ENCODE results near the gene DCDC2B. TPM values are rescaled to one million over a fixed set of nuclear protein-coding genes. Genes with fewer than 3 reads are reported as not detected.

DCDC2B gene
- total RNA-seq, 2 experiments from 2014 or later: 0.17 to 0.22 TPM

DNA sequence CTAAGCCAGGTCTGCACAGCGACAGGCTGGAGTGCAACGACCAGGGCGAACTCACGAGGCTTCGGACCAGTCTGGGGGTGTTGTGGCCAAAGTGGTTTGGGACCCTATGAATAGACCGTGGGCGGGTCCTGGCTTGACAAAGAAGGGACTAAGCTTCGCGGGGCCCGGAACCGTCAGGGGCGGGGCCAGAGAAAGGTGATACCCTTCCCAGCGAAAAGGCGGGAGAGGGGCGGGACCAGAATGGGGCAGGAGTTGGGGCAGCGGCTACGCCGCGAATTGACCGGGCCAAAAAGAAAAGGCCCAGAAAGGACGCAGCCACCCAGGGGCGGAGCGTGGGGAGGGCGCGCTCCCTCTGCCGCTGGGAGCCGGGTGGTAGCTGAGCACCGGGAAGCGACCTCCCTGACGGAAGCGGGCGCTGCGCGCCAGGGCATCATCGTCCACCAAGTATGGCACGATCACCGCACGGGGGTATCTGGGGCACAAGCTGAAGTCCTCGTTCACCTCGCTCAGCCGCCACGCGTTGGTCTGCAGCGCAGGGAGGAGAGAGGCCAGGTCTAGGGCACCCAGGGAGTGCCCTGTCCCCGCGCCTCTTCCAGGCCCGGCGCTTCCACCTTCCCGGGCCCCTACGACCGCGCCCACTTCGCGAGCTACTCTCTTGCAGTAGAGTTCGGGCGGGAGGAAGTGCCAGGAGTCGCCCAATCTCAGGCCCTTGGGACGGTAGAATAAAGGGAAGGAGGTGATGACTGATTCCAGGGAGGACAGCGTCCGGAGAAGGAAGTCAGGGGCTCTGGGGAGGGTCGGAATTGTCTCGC, 31.5 kb downstream of the DCDC2B start:
- POLR2A ChIA-PET: interaction anchor here (0.6 to 6.5 kb wide), 21 partner anchors 10 to 168 kb away, joined by 3 to 69 read pairs (median 5); partner anchors contain the start of genes EIF3I, HDAC1, IQCC and LCK
- H3K4me1 Mint-ChIP-seq: peaks cover 14% of the 10 kb centered on the region
- peak; percentile 66 for DNase-seq

DNA sequence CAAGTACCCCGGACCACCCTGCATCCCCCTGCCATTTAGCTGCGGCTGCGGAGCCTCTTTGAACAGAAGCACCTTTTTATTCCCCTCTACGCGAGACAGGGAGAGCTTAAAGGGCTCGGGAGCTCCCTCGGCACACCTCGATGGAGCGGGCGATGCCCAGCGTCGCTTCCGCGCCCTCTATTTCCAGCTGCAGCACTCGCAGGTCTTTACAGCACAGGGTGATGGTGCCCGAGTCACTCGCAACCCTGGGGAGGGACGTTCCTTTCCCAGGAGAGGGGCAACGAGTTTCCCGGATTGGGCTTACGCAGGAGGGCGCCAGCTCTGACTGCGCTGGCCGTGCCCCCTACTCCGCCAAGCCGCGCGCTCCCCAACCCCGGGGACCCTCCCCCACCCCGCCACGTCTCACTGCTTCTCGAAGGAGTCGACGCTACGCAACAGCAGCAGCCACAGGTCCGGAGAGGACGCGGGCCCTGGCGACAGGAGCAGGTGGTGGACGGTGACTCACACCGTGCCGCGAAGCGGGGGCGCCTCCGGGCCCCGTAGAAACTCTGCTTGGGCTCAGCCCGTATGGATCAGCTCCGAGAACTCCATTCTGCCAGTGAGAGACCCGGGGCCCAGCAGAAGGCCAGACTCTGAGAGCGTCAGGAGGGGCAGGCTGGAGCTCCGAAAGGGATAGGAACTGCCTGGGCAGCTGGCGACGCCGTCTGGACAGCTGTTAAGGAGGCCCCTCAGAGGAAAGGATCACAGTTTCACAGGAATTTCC, 32.3 kb downstream of the DCDC2B start:
- DNase-seq (peak; percentile 63), ATAC-seq (ENCODE audit: low read depth) (peak; percentile 65)
- POLR2A ChIA-PET: interaction anchor here (0.5 to 6.5 kb wide), 22 partner anchors 9 to 168 kb away, joined by 3 to 69 read pairs (median 5); partner anchors contain the start of genes EIF3I, HDAC1, IQCC and LCK
- Mint-ChIP-seq H3K27ac (peak overlapping the region; percentile 79), H3K4me3 (peak overlapping the region; percentile 84), H3K9me3 (no peaks in the 10 kb centered on the region), H3K27me3 (no peaks in the 10 kb centered on the region), H3K4me1 (peaks cover 15% of the 10 kb centered on the region), H3K36me3 (no peaks in the 10 kb centered on the region)

More for the DNA sequence above, 31.5 kb downstream of the DCDC2B start:
- peak overlapping the region; percentile 79 for H3K27ac Mint-ChIP-seq
- peak; percentile 59 for ATAC-seq (ENCODE audit: low read depth)
- no peaks in the 10 kb centered on the region for H3K36me3 Mint-ChIP-seq
- H3K4me3 Mint-ChIP-seq: peak overlapping the region; percentile 84
- no peaks in the 10 kb centered on the region for H3K9me3 Mint-ChIP-seq
- H3K27me3 Mint-ChIP-seq: no peaks in the 10 kb centered on the region

DNA sequence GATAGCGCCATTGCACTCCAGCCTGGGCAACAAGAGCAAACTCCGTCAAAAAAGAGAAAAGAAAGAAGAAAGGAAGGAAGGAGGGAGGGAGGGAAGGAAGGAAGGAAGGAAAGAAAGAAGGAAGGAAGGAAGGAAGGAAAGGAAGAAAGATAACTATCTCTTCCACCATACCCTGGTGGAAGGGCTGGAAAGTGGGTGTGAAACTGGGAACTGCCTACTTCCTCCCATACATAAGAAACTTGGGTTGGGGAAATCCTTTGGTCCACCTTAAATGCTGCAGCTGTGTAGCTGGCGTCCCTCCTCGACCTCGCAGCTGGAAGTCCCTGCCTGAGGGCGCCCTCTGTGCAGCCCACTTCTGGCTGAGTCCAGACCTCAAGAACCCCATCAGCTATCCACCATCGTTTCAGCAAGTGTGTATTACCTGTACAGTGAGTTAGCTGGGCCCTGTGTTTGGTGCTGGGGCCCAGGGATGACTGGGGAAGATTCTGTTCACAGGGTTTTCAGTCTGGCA, 33.5 kb downstream of the DCDC2B start:
- no peak for ATAC-seq (ENCODE audit: low read depth)
- Mint-ChIP-seq H3K9me3 (no peaks in the 10 kb centered on the region), H3K4me3 (peak overlapping the region; percentile 6), H3K27me3 (no peaks in the 10 kb centered on the region), H3K4me1 (peaks cover 25% of the 10 kb centered on the region), H3K27ac (no peak overlapping the region), H3K36me3 (no peaks in the 10 kb centered on the region)
- no peak for DNase-seq
- POLR2A ChIA-PET: interaction anchor here (0.6 to 6.5 kb wide), 9 partner anchors 8 to 89 kb away, joined by 3 to 69 read pairs (median 3); partner anchors contain the start of genes CCDC28B and LCK

DNA sequence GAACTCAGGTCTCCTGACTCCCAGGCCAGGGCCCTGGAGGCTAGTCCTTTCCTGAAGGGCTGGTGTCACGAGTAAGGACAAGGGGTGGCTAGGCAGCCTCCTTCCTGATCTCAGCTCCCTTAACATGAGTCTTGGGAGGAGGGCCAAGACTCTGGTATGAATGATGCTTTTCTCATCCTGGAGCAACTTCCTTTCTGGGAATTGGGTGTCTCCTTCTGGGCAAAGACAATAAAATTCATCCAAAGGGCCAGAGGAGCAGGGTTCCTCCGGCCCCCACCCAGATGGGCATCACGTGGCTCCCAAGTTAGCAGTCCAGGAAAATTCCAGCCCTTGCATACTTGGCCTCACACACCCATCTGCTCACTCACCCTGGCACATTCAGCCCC, 38.0 kb downstream of the DCDC2B start, which contains the start of gene FAM167B:
FAM167B (plus strand) TSS at position 335 of the 386 bp plus-strand sequence. CDS start 200 bp downstream, outside the sequence.
- no peak for DNase-seq
- ATAC-seq (ENCODE audit: low read depth): no peak
- peak within 1 kb of the TSS; percentile 86 for H3K4me3 Mint-ChIP-seq
- H3K4me1 Mint-ChIP-seq: peaks cover 46% of the 10 kb centered on the region
- POLR2A ChIA-PET: interaction anchor here (1.8 kb wide), 1 partner anchor 41 kb away, joined by 6 read pairs; the partner anchor contains the start of gene IQCC
- no peaks in the 10 kb centered on the region for H3K9me3 Mint-ChIP-seq
- H3K27me3 Mint-ChIP-seq: no peaks in the 10 kb centered on the region
- peaks cover 8% of the 10 kb centered on the region for H3K36me3 Mint-ChIP-seq
- peak within 1 kb of the TSS; percentile 99 for H3K27ac Mint-ChIP-seq

DNA sequence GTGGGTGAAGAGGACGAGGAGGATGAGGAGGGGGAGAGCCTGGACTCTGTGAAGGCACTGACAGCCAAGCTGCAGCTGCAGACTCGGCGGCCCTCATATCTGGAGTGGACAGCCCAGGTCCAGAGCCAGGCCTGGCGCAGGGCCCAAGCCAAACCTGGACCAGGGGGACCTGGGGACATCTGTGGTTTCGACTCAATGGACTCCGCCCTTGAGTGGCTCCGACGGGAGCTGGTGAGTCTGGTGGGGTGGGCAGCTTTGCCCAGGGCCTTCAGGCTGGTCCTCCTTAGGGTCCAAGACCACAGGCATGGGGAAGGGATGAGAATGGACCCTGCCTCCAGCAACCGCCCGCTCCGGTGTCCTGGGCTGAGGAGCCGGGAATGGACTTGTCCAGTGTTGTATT, 38.6 kb downstream of the DCDC2B start:
- DNase-seq (no peak), ATAC-seq (ENCODE audit: low read depth) (no peak)
- POLR2A ChIA-PET: interaction anchor here (1.4 to 7.2 kb wide), 6 partner anchors 17 to 89 kb away, joined by 4 to 183 read pairs (median 15); partner anchors contain the start of genes HDAC1, IQCC and MARCKSL1
- peaks cover 13% of the 10 kb centered on the region for H3K36me3 Mint-ChIP-seq
- no peaks in the 10 kb centered on the region for H3K9me3 Mint-ChIP-seq
- peaks cover 44% of the 10 kb centered on the region for H3K4me1 Mint-ChIP-seq
- peak overlapping the region; percentile 86 for H3K4me3 Mint-ChIP-seq
- H3K27ac Mint-ChIP-seq: peak overlapping the region; percentile 99
- H3K27me3 Mint-ChIP-seq: no peaks in the 10 kb centered on the region

DNA sequence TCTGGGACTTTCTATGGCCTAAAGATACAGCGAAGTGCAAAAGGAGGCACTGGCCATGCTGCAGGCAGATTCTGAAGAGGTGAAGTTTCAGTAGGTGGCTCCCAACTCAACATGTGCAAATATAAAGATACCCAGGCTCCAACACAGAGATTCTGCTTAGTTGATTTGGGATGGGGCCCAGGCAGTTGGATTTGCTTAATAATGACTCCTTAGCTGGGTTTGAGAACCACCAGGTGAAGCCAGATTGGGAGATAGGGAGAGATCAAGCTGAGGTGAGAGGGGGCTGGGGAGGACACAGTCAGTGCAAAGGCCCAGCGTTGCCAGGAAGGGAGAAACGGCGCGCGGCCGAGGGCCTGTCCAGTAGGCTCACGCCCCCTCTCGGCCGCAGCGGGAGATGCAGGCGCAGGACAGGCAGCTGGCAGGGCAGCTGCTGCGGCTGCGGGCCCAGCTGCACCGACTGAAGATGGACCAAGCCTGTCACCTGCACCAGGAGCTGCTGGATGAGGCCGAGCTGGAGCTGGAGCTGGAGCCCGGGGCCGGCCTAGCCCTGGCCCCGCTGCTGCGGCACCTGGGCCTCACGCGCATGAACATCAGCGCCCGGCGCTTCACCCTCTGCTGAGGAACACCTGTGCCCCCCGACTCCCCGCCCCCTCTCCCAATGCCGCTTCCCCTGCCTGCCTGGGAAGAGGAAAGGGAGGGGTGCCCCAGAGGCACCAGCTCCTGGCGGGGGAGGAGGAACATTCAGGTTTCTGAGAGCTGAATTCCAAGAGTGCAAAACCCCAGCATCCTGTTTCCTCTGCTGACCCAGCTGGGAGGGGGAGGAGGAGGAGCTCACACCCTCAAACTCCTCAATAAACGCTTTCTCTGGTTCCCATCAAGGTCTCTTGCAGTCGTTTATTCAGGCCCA, 39.3 kb downstream of the DCDC2B start:
- DNase-seq (peak; percentile 85), ATAC-seq (ENCODE audit: low read depth) (peak; percentile 10)
- peak overlapping the region; percentile 99 for H3K4me3 Mint-ChIP-seq
- H3K36me3 Mint-ChIP-seq: peaks cover 20% of the 10 kb centered on the region
- POLR2A ChIA-PET: interaction anchor here (0.6 to 7.2 kb wide), 14 partner anchors 9 to 235 kb away, joined by 3 to 183 read pairs (median 8); partner anchors contain the start of genes CCDC28B, EIF3I, HDAC1 and IQCC
- H3K9me3 Mint-ChIP-seq: no peaks in the 10 kb centered on the region
- peak overlapping the region; percentile 99 for H3K27ac Mint-ChIP-seq
- H3K27me3 Mint-ChIP-seq: no peaks in the 10 kb centered on the region
- H3K4me1 Mint-ChIP-seq: peaks cover 45% of the 10 kb centered on the region

DNA sequence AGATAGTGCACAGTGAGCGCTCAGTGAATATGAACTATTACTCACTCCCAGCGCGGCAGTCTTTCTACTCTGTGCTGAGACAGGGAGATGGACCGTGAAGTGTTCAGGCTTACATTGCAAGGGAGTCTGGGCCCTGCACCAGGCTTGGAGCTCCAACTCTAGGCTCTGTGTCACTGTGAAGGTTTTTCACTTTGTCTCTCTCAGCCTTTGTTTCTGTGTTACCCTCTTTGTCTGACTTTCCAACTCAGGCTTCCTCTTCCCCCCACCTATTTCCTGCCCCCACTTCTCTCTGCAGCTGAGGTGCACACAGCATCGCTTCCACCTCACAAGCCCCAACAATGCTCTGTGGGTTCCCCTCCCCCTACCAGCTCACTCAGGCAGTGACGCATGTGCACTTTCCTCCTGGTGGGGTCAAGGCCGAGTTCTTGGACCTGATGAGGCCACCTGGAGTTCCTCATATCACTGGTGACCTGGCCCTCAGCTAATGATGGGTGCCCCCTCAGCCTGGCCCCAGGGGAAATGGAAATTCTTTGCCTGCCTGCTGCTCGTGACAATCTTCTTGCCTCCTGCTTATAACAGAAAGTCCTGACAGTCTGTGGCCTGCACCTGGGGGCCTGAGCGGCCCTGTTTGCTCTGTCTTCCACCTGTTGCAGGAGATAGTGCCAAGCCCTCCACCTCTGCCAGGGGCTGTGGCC, 41.1 kb downstream of the DCDC2B start:
- peaks cover 50% of the 10 kb centered on the region for H3K4me1 Mint-ChIP-seq
- H3K27me3 Mint-ChIP-seq: no peaks in the 10 kb centered on the region
- peak; percentile 80 for DNase-seq

DNA sequence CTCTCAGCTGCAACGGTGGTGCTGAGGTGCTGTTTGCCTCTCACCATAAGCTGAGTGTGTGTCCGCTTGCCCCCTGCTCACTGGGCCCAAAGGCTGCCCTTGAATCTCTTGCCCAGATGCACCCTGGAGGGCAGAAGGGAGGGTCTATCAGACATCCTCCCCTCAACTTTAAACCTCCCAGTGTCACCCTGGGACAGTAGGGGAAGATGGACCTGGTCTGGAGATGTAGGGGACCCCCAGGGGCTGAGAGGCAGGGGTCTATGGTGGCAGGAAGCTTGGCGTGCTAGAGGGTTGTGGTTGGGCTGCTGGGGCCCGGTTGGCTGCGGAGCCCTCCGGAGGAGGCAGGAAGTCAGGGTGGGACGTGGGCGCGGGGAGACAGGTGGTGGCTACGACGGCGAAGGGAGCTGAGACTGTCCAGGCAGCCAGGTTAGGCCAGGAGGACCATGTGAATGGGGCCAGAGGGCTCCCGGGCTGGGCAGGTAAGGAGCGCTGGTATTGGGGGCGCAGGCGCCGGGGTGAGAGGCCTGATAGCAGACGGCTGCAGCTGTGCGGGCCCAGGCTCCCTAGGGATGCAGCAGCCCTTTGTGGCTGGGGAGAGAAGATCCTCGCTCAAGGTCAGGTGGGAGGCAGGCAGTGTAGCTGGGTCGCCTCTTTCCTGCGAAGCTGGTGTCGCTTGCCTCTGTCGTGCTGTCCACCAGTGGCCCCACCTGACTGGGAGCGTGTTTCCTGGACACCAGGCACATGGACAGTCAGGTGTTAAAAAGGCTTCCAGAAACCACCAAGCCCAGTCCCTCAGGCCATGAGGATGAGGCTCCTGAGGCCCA, 42.2 kb downstream of the DCDC2B start, which contains the start of gene LCK:
LCK (plus strand) TSS at position 373 of the 824 bp plus-strand sequence. CDS start 23,065 bp downstream, outside the sequence.
- POLR2A ChIA-PET: interaction anchor here (0.6 to 7.2 kb wide), 17 partner anchors 12 to 1495 kb away, joined by 3 to 183 read pairs (median 5); partner anchors contain the start of genes CCDC28B, EIF3I, HDAC1 and KPNA6
- H3K27ac Mint-ChIP-seq: peak within 1 kb of the TSS; percentile 99
- ATAC-seq (ENCODE audit: low read depth): peak; percentile 27
- DNase-seq: peak; percentile 80
- H3K9me3 Mint-ChIP-seq: no peaks in the 10 kb centered on the region
- H3K4me3 Mint-ChIP-seq: peak within 1 kb of the TSS; percentile 99
- H3K4me1 Mint-ChIP-seq: peaks cover 55% of the 10 kb centered on the region
- no peaks in the 10 kb centered on the region for H3K27me3 Mint-ChIP-seq
- H3K36me3 Mint-ChIP-seq: peaks cover 37% of the 10 kb centered on the region

More for the DNA sequence above, 41.1 kb downstream of the DCDC2B start:
- peak overlapping the region; percentile 99 for H3K27ac Mint-ChIP-seq
- POLR2A ChIA-PET: interaction anchor here (0.9 to 7.2 kb wide), 21 partner anchors 11 to 377 kb away, joined by 3 to 183 read pairs (median 5); partner anchors contain the start of genes BSDC1, CCDC28B, HDAC1 and KPNA6
- peaks cover 33% of the 10 kb centered on the region for H3K36me3 Mint-ChIP-seq
- no peaks in the 10 kb centered on the region for H3K9me3 Mint-ChIP-seq
- peak; percentile 69 for ATAC-seq (ENCODE audit: low read depth)
- peak overlapping the region; percentile 99 for H3K4me3 Mint-ChIP-seq

DNA sequence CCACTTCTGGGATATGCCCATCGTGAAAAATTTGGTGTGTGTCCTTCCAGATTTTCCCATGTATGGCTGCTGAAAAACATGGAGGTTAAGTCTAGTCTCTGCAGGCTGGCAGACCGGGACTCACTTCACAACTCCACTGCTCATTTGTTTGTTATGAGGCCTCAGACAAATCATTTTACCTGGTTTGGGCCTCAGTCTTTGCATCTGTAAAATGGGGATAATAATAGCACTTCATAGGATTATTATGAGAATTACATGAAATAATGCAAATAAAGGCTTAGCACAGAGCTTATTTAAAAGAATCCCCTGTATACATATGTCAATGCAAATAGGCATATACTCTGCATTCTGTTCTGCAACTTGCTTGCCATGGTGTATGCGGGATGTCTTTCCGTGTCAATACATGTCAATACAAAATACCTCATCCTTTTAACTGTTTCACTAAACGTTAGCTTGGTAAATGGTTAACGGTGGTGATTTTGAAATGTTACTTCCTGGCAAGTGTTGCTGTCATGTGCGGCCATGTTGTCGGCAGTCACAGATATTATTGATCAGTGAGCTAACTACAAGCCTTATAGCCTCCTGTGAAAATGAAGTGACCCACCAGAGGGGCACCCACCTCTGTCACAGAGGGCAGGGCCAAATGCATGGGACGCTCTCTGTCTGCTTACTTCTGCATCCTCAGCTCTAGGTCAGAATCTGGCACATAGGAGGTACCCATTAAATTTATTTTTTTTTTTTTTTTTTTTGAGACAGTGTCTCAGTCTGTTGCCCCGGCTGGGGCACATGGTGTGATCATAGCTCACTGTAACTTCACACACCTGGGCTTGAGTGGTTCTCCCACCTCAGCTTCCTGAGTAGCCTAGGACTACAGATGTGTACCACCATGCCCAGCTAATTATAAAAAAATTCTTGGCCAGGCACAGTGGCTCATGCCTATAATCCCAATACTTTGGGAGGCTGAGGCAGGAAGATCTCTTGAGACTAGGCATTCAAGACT, 46.5 kb downstream of the DCDC2B start:
- DNase-seq (peak; percentile 48), ATAC-seq (ENCODE audit: low read depth) (peak; percentile 12)
- H3K27ac Mint-ChIP-seq: peak overlapping the region; percentile 88

More for the DNA sequence above, 46.5 kb downstream of the DCDC2B start:
- no peaks in the 10 kb centered on the region for H3K27me3 Mint-ChIP-seq
- H3K4me3 Mint-ChIP-seq: peak overlapping the region; percentile 99
- H3K36me3 Mint-ChIP-seq: peaks cover 53% of the 10 kb centered on the region
- POLR2A ChIA-PET: interaction anchor here (0.9 to 3.8 kb wide), 18 partner anchors 8 to 242 kb away, joined by 3 to 20 read pairs (median 6); partner anchors contain the start of genes BSDC1, HDAC1, IQCC and KHDRBS1
- H3K4me1 Mint-ChIP-seq: peaks cover 44% of the 10 kb centered on the region
- H3K9me3 Mint-ChIP-seq: no peaks in the 10 kb centered on the region

Measured in activated naive CD8-positive, alpha-beta T cell treated with anti-CD3 and anti-CD28 coated beads, Interleukin-2, amount 10 ng/mL, durations not matched to agents 7 days and 5 days (primary cell).